ENCODE measurements around the gene XIST. TPM values are rescaled to one million over a fixed set of nuclear protein-coding genes. Genes with fewer than 3 reads are reported as not detected.

The XIST gene
- total RNA-seq, 1 donor from 2014 or later, result not detected

DNA sequence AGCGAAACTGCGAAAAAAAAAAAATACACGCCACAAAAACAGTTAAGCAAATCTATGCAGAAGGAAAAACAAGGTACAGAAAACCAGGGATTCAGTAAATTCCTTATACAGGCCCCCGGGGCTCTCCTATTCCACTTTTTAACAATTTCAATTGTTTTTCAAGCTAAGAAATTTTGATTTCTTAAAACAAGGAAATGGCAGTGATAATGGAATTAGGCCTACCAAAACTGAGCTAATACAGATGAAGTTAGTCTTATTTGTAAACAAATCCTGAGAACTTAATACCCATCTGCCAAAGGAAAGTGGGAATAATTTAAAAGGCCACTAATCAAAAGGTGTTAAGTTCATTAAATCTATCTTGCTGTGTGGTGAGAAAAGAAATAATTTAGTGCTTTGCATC is 20.2 kb downstream of the XIST start:
- no peaks in the 10 kb centered on the region for H3K36me3 Mint-ChIP-seq (ENCODE audit: low read depth, unreplicated experiment)
- H3K9me3 Mint-ChIP-seq (ENCODE audit: unreplicated experiment), result no peaks in the 10 kb centered on the region
- no peak overlapping the region for H3K4me3 Mint-ChIP-seq (ENCODE audit: unreplicated experiment)
- H3K4me1 Mint-ChIP-seq (ENCODE audit: unreplicated experiment), result peaks cover 2% of the 10 kb centered on the region
- DNase-seq (ENCODE audit: low spot score), result no peak
- TF ChIP-seq, protein P1, sequence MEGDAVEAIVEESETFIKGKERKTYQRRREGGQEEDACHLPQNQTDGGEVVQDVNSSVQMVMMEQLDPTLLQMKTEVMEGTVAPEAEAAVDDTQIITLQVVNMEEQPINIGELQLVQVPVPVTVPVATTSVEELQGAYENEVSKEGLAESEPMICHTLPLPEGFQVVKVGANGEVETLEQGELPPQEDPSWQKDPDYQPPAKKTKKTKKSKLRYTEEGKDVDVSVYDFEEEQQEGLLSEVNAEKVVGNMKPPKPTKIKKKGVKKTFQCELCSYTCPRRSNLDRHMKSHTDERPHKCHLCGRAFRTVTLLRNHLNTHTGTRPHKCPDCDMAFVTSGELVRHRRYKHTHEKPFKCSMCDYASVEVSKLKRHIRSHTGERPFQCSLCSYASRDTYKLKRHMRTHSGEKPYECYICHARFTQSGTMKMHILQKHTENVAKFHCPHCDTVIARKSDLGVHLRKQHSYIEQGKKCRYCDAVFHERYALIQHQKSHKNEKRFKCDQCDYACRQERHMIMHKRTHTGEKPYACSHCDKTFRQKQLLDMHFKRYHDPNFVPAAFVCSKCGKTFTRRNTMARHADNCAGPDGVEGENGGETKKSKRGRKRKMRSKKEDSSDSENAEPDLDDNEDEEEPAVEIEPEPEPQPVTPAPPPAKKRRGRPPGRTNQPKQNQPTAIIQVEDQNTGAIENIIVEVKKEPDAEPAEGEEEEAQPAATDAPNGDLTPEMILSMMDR (IDR thresholded peaks at IDR 0.05; ENCODE audit: unreplicated experiment), result no peak
- H3K27me3 Mint-ChIP-seq (ENCODE audit: unreplicated experiment), result no peaks in the 10 kb centered on the region
- no peak overlapping the region for H3K27ac Mint-ChIP-seq (ENCODE audit: unreplicated experiment)

DNA sequence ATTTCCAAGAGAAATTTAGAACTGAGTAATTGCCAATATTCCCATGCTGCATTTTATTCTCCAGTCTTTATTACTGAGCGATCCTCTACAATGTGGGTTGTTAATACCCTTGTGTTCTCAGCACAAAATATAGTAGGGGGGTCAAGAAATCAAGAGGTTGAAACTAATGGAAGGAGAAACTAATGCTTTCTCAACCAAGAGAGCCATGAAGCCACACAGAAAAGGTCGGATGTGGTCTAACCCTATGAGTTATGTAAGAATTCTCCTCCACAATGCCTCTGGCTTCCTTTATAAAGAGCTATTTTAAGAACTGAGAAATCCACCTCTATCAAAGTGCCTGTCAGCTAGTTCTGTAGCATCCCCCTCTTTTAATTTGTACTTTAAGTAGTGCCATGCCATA is 21.0 kb downstream of the XIST start:
- TF ChIP-seq, protein P1 (IDR thresholded peaks at IDR 0.05; ENCODE audit: unreplicated experiment), result no peak

DNA sequence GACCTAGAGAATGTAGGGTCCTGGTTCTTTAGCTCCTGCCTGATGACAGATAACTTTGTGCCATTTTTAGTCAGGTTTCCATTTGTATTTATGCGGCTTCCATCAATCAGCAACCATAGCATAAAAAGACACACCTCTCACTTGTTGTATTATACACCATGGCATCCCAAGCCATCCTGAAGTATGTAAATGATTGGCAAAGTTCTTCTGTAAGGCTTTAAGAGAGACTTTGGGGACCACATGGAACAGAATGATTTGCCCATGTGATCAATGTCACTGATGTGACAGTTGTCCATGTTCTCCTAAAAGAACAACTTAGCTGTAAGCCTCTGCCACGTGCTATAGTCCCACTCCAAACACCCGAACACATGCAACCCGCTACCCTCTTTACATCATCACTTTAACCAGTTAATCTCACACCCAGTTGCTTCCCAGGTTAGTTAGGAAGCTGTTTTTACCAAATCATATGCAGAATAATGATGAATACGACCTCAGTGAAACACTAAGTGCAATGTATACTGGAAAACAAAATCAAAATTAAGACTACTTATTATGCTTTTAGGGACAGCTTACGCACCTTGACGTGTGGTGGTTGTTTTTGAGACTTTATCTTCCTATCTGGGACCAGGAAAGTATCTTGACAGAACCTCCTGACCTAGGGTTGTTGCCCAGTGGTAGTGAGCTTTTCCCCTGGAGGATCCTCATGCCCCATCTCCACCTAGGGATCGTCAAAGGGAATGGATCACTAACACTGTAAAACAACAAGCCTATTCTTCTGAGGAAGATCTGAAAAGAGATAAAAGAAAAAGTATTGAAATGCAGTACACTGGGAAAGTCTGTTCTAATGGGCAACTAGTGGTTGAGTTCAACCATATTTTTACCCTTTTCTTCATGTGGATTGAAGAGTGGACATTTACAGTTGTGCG is 21.8 kb downstream of the XIST start:
- Mint-ChIP-seq H3K4me1 (ENCODE audit: unreplicated experiment) (peaks cover 4% of the 10 kb centered on the region), H3K36me3 (ENCODE audit: low read depth, unreplicated experiment) (no peaks in the 10 kb centered on the region), H3K9me3 (ENCODE audit: unreplicated experiment) (no peaks in the 10 kb centered on the region), H3K27me3 (ENCODE audit: unreplicated experiment) (no peaks in the 10 kb centered on the region), H3K27ac (ENCODE audit: unreplicated experiment) (no peak overlapping the region), H3K4me3 (ENCODE audit: unreplicated experiment) (no peak overlapping the region)
- TF ChIP-seq, protein P1 (IDR thresholded peaks at IDR 0.05; ENCODE audit: unreplicated experiment), result no peak
- no peak for DNase-seq (ENCODE audit: low spot score)

More for the DNA sequence above, 21.0 kb downstream of the XIST start:
- Mint-ChIP-seq H3K9me3 (ENCODE audit: unreplicated experiment) (no peaks in the 10 kb centered on the region), H3K27me3 (ENCODE audit: unreplicated experiment) (no peaks in the 10 kb centered on the region), H3K27ac (ENCODE audit: unreplicated experiment) (no peak overlapping the region), H3K36me3 (ENCODE audit: low read depth, unreplicated experiment) (no peaks in the 10 kb centered on the region), H3K4me3 (ENCODE audit: unreplicated experiment) (no peak overlapping the region), H3K4me1 (ENCODE audit: unreplicated experiment) (peaks cover 4% of the 10 kb centered on the region)
- DNase-seq (ENCODE audit: low spot score), result no peak

DNA sequence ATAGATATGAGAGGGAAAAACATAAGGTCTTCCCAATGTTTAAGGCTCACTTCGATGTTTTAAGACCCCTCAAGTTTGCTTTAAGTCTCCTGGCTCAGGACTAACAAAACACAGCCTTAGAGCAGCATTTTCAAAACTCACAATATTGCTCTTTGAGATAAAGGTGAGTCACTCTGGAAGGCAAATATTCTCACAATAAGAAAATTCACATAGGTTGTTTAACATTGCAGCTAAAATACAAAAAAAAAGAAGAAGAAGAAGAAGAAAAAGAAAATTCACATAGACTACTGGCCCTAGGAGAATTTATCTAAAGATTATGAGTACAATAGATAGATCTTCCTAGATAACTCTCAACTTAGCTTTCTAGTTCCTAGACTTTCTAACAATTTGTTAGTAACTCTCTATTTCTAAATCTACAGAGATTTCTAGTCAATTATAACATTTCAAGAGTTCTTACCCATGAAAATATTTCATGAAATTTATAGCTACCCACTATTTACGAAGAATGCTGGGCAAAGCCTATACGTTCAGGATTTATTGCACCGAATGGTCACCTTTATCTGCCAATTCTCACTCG is 22.5 kb downstream of the XIST start:
- TF ChIP-seq, protein P1 (IDR thresholded peaks at IDR 0.05; ENCODE audit: unreplicated experiment), result no peak
- H3K9me3 Mint-ChIP-seq (ENCODE audit: unreplicated experiment), result no peaks in the 10 kb centered on the region
- H3K4me3 Mint-ChIP-seq (ENCODE audit: unreplicated experiment), result no peak overlapping the region
- peaks cover 4% of the 10 kb centered on the region for H3K4me1 Mint-ChIP-seq (ENCODE audit: unreplicated experiment)
- H3K27me3 Mint-ChIP-seq (ENCODE audit: unreplicated experiment), result no peaks in the 10 kb centered on the region
- no peak overlapping the region for H3K27ac Mint-ChIP-seq (ENCODE audit: unreplicated experiment)
- DNase-seq (ENCODE audit: low spot score), result no peak
- no peaks in the 10 kb centered on the region for H3K36me3 Mint-ChIP-seq (ENCODE audit: low read depth, unreplicated experiment)

All from endothelial cell (in vitro differentiated cells).